ENCODE measurements around the gene TNFAIP8L1. TPM values are rescaled to one million over a fixed set of nuclear protein-coding genes. Genes with fewer than 3 reads are reported as not detected.

TNFAIP8L1 gene
- polyA plus RNA-seq, 1 donor (not counting 4 experiments of a cell fraction or from before 2014, with no cell fraction given): 4.7 TPM

DNA sequence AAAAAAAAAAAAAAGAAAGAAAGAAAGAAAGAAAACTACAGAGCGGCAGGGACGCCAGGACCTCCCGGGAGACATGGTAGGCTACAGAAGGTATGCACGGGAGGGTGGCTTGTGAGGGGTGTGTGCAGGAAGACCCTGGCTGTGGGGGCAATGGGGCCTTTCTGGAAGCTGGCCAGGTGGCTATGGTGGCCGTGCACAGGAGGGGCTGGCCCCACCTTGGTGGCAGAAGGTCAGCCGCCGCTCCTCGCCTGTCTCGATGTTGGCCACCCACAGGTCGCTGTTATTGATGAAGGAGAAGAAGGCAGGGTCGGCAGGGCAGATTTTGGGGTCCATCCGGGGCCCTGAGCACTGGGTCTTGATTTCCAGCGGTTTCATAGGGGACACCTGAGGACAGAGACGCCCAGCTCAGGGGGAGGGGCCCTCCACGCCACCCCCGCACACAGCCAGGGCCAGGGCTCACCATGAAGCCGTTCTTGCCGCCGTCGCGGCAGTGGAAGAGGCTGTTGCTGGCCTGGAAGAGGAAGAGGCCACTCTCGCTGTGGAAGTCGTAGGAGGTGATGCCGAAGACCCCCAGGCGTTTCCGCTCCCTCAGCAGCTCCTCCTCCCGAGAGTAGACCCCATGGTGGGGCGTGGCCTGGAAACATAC lies 64.5 kb downstream of the TNFAIP8L1 start:
- dilution Hi-C loops (cut with MboI; ENCODE audit: extremely low pct_ligation_motif_present, low sequenced_read_pairs): no loop called here
- H3K27me3 ChIP-seq (ENCODE audit: control insufficient read depth, extremely low read depth, insufficient read depth, low read length): no peaks in the 10 kb centered on the region
- no peak overlapping the region for H3K27ac ChIP-seq (ENCODE audit: control insufficient read depth, insufficient read depth, low read length)
- H3K4me1 ChIP-seq (ENCODE audit: control insufficient read depth, extremely low read depth, insufficient read depth, low read length): peaks cover 38% of the 10 kb centered on the region
- H3K9ac ChIP-seq (ENCODE audit: control insufficient read depth, extremely low read depth, insufficient read depth, low read length): no peak overlapping the region
- no peak overlapping the region for H2AFZ ChIP-seq (ENCODE audit: control insufficient read depth, low read length)
- H3K4me3 ChIP-seq (ENCODE audit: control insufficient read depth in 2 of 3, extremely low read depth in 1 of 3, insufficient read depth in 2 of 3, low read depth in 1 of 3, low read length in 3 of 3): no peak overlapping the region
- no peaks in the 10 kb centered on the region for H3K79me2 ChIP-seq (ENCODE audit: control insufficient read depth, insufficient read depth, low read length)
- peaks cover 39 to 61% of the 10 kb centered on the region in 2 experiments for H3K36me3 ChIP-seq (ENCODE audit: control insufficient read depth in 2 of 2, extremely low read depth in 1 of 2, insufficient read depth in 2 of 2, low read length in 2 of 2)
- DNase-seq (ENCODE audit: low read depth, low spot score): no peak
- H3K9me1 ChIP-seq (ENCODE audit: control insufficient read depth, extremely low read depth, insufficient read depth, low read length): peaks cover 3% of the 10 kb centered on the region
- H3K9me3 ChIP-seq (ENCODE audit: control insufficient read depth, low read depth, low read length): no peaks in the 10 kb centered on the region
- FAIRE-seq: no peak
- no peaks in the 10 kb centered on the region for H4K20me1 ChIP-seq (ENCODE audit: control insufficient read depth, extremely low read depth, insufficient read depth, low read length)
- H3K4me2 ChIP-seq (ENCODE audit: control insufficient read depth, extremely low read depth, insufficient read depth, low read depth, low read length): no peak overlapping the region
- TF ChIP-seq EZH2 (IDR thresholded peaks at IDR 0.05; ENCODE audit: low read length): no peak
- TF ChIP-seq, protein P1, sequence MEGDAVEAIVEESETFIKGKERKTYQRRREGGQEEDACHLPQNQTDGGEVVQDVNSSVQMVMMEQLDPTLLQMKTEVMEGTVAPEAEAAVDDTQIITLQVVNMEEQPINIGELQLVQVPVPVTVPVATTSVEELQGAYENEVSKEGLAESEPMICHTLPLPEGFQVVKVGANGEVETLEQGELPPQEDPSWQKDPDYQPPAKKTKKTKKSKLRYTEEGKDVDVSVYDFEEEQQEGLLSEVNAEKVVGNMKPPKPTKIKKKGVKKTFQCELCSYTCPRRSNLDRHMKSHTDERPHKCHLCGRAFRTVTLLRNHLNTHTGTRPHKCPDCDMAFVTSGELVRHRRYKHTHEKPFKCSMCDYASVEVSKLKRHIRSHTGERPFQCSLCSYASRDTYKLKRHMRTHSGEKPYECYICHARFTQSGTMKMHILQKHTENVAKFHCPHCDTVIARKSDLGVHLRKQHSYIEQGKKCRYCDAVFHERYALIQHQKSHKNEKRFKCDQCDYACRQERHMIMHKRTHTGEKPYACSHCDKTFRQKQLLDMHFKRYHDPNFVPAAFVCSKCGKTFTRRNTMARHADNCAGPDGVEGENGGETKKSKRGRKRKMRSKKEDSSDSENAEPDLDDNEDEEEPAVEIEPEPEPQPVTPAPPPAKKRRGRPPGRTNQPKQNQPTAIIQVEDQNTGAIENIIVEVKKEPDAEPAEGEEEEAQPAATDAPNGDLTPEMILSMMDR (optimal IDR thresholded peaks at IDR 0.05 in 1 of 3, IDR thresholded peaks at IDR 0.05 in 1 of 3, conservative IDR thresholded peaks at IDR 0.05 in 1 of 3; ENCODE audit: extremely low read depth in 1 of 3, insufficient read depth in 2 of 3, low read length in 3 of 3): no peak

DNA sequence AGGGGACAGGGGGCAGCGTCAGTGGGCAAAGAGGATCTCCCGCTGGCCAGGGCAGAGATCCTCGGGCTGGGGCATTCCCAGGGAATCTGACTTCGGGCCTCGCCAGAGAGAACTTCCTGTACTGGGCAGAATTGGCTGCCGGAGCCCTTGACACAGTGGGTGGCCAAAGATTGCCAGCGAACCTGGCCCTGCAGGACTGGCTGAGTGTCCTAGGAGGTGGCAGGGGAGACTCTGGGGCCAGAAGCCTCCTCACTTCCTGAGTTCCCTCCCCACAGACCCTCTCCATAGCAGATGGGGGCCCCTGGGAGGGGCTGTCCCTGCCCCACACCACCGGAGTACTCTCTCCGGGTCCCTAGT lies 65.0 kb downstream of the TNFAIP8L1 start:
- Histone ChIP-seq H3K27me3 (ENCODE audit: control insufficient read depth, extremely low read depth, insufficient read depth, low read length) (no peaks in the 10 kb centered on the region), H2AFZ (ENCODE audit: control insufficient read depth, low read length) (no peak overlapping the region), H3K9me1 (ENCODE audit: control insufficient read depth, extremely low read depth, insufficient read depth, low read length) (peaks cover 3% of the 10 kb centered on the region), H3K79me2 (ENCODE audit: control insufficient read depth, insufficient read depth, low read length) (peaks cover under 1% of the 10 kb centered on the region), H3K27ac (ENCODE audit: control insufficient read depth, insufficient read depth, low read length) (no peak overlapping the region), H3K4me2 (ENCODE audit: control insufficient read depth, extremely low read depth, insufficient read depth, low read depth, low read length) (no peak overlapping the region), H3K4me3 (ENCODE audit: control insufficient read depth in 2 of 3, extremely low read depth in 1 of 3, insufficient read depth in 2 of 3, low read depth in 1 of 3, low read length in 3 of 3) (no peak overlapping the region), H3K4me1 (ENCODE audit: control insufficient read depth, extremely low read depth, insufficient read depth, low read length) (peaks cover 38% of the 10 kb centered on the region), H3K36me3 (ENCODE audit: control insufficient read depth in 2 of 2, extremely low read depth in 1 of 2, insufficient read depth in 2 of 2, low read length in 2 of 2) (peaks cover 39 to 61% of the 10 kb centered on the region in 2 experiments), H4K20me1 (ENCODE audit: control insufficient read depth, extremely low read depth, insufficient read depth, low read length) (no peaks in the 10 kb centered on the region), H3K9me3 (ENCODE audit: control insufficient read depth, low read depth, low read length) (no peaks in the 10 kb centered on the region), H3K9ac (ENCODE audit: control insufficient read depth, extremely low read depth, insufficient read depth, low read length) (no peak overlapping the region)
- dilution Hi-C loops (cut with MboI; ENCODE audit: extremely low pct_ligation_motif_present, low sequenced_read_pairs): no loop called here
- no peak for FAIRE-seq
- TF ChIP-seq, protein P1 (optimal IDR thresholded peaks at IDR 0.05 in 1 of 3, IDR thresholded peaks at IDR 0.05 in 1 of 3, conservative IDR thresholded peaks at IDR 0.05 in 1 of 3; ENCODE audit: extremely low read depth in 1 of 3, insufficient read depth in 2 of 3, low read length in 3 of 3): no peak
- TF ChIP-seq EZH2 (IDR thresholded peaks at IDR 0.05; ENCODE audit: low read length): no peak
- no peak for DNase-seq (ENCODE audit: low read depth, low spot score)

Other genes starting within 250 kb of the TNFAIP8L1 start
- 47.4 to 61.0 TPM (median 52.7 TPM) in 3 replicates for gene SH3GL1, start 239.0 kb upstream of the TNFAIP8L1 start, polyA plus RNA-seq
- gene CHAF1A, start 236.9 kb upstream of the TNFAIP8L1 start, polyA plus RNA-seq: 5.2 to 12.5 TPM (median 10.6 TPM) in 3 replicates
- gene UBXN6, start 181.7 kb upstream of the TNFAIP8L1 start, polyA plus RNA-seq: 36.4 to 63.1 TPM (median 48.2 TPM) in 3 replicates
- 19.5 to 22.0 TPM (median 21.6 TPM) in 3 replicates for gene HDGFL2, start 167.2 kb upstream of the TNFAIP8L1 start, polyA plus RNA-seq
- gene PLIN4, start 121.0 kb upstream of the TNFAIP8L1 start, polyA plus RNA-seq: 0.01 TPM in 1 of 3 replicates, not detected in the others
- 0.04 TPM in 1 of 3 replicates, not detected in the others for gene PLIN5, start 104.3 kb upstream of the TNFAIP8L1 start, polyA plus RNA-seq
- gene LRG1, start 99.5 kb upstream of the TNFAIP8L1 start, polyA plus RNA-seq: 1.2 to 3.5 TPM (median 1.3 TPM) in 3 replicates
- 0.41 to 1.1 TPM (median 1.1 TPM) in 3 replicates for gene SEMA6B, start 79.8 kb upstream of the TNFAIP8L1 start, polyA plus RNA-seq
- gene MYDGF, start 30.8 kb downstream of the TNFAIP8L1 start, polyA plus RNA-seq: 80.3 to 141 TPM (median 85.9 TPM) in 3 replicates
- 17.1 to 23.3 TPM (median 19.2 TPM) in 3 replicates for gene DPP9, start 84.3 kb downstream of the TNFAIP8L1 start, polyA plus RNA-seq
- gene FEM1A, start 152.2 kb downstream of the TNFAIP8L1 start, polyA plus RNA-seq: 3.5 to 6.2 TPM (median 4.8 TPM) in 3 replicates
- gene TICAM1, start 192.2 kb downstream of the TNFAIP8L1 start, polyA plus RNA-seq: 2.1 to 2.5 TPM (median 2.2 TPM) in 3 replicates
- gene PLIN3, start 228.2 kb downstream of the TNFAIP8L1 start, polyA plus RNA-seq: 70.7 to 107 TPM (median 87.3 TPM) in 3 replicates

Measured in keratinocyte (primary cell).